Keratinocyte (primary cell): ENCODE results near the gene HMGXB3. TPM values are rescaled to one million over a fixed set of nuclear protein-coding genes. Genes with fewer than 3 reads are reported as not detected.
"Not testable (repeated sequence)": the region's sequence is repeated elsewhere in the genome, so short reads cannot be mapped to it uniquely, and the experiment has no call there.

ENCODE experiments used
- DNase-seq: peaks from one replicate; pipeline ENCODE4 v3.0.0-alpha.2; 2011; ENCODE audit warnings: low read depth, missing footprints, low spot score
- FAIRE-seq: peaks from 2 replicates; lab custom pipeline; 2011; peaks lifted over from hg19 to GRCh38; lab: Jason Lieb, UNC
- H2AFZ ChIP-seq: 2 replicates; pipeline ENCODE4 v1.6.0; 2012; ENCODE audit warnings: low read length, control low read depth, inconsistent platforms; ENCODE audit not compliant: control insufficient read depth
- H3K27ac ChIP-seq: 2 replicates; pipeline ENCODE4 v1.5.1; 2011; ENCODE audit warnings: low read length; ENCODE audit not compliant: control insufficient read depth, insufficient read depth
- H3K27me3 ChIP-seq: 3 replicates; pipeline ENCODE4 v1.6.0; 2011; ENCODE audit warnings: low read length; ENCODE audit not compliant: control insufficient read depth, insufficient read depth; ENCODE audit errors: extremely low read depth
- H3K36me3 ChIP-seq, 2 experiments: 2 replicates in 1 of 2; 3 replicates in 1 of 2; pipeline ENCODE4 v1.5.1; 2011; ENCODE audit warnings: low read length in 2 of 2, mild to moderate bottlenecking in 1 of 2; ENCODE audit not compliant: control insufficient read depth in 2 of 2, insufficient read depth in 2 of 2; ENCODE audit errors: extremely low read depth in 1 of 2
- H3K4me1 ChIP-seq: 3 replicates; pipeline ENCODE4 v1.5.1; 2011; ENCODE audit warnings: low read length; ENCODE audit not compliant: control insufficient read depth, insufficient read depth; ENCODE audit errors: extremely low read depth
- H3K4me2 ChIP-seq: 3 replicates; pipeline ENCODE4 v1.6.0; 2011; ENCODE audit warnings: low read depth, low read length; ENCODE audit not compliant: control insufficient read depth, insufficient read depth; ENCODE audit errors: extremely low read depth
- H3K4me3 ChIP-seq, 3 experiments: fragments of 200-600 bp in 1 of 3; sonication (generic) in 1 of 3; 2 replicates in 2 of 3; 3 replicates in 1 of 3; pipeline ENCODE4 v1.5.1; 2011 to 2016; ENCODE audit warnings: low read length in 3 of 3, mild to moderate bottlenecking in 3 of 3, control low read depth in 2 of 3, inconsistent platforms in 1 of 3, low read depth in 1 of 3, mixed read lengths in 1 of 3, mixed run types in 1 of 3, moderate library complexity in 1 of 3; ENCODE audit not compliant: control insufficient read depth in 2 of 3, insufficient read depth in 2 of 3; ENCODE audit errors: extremely low read depth in 1 of 3
- H3K79me2 ChIP-seq: 2 replicates; pipeline ENCODE4 v1.6.0; 2012; ENCODE audit warnings: low read length; ENCODE audit not compliant: control insufficient read depth, insufficient read depth
- H3K9ac ChIP-seq: 3 replicates; pipeline ENCODE4 v1.6.0; 2011; ENCODE audit warnings: low read length; ENCODE audit not compliant: control insufficient read depth, insufficient read depth; ENCODE audit errors: extremely low read depth
- H3K9me1 ChIP-seq: 3 replicates; pipeline ENCODE4 v1.6.0; 2011; ENCODE audit warnings: low read length; ENCODE audit not compliant: control insufficient read depth, insufficient read depth; ENCODE audit errors: extremely low read depth
- H3K9me3 ChIP-seq: 2 replicates; pipeline ENCODE4 v1.5.1; 2012; ENCODE audit warnings: low read depth, low read length; ENCODE audit not compliant: control insufficient read depth
- H4K20me1 ChIP-seq: 3 replicates; pipeline ENCODE4 v1.6.0; 2011; ENCODE audit warnings: low read length; ENCODE audit not compliant: control insufficient read depth, insufficient read depth; ENCODE audit errors: extremely low read depth
- CTCF ChIP-seq, 3 experiments: IDR thresholded peaks in 1 of 3; conservative IDR thresholded peaks in 1 of 3; optimal IDR thresholded peaks in 1 of 3; 2 replicates in 2 of 3; 3 replicates in 1 of 3; pipeline versions ENCODE3 to v1.5.1; 2011; ENCODE audit warnings: low read length in 3 of 3, mild to moderate bottlenecking in 3 of 3, moderate library complexity in 2 of 3, control low read depth in 1 of 3, inconsistent platforms in 1 of 3; ENCODE audit not compliant: insufficient read depth in 2 of 3; ENCODE audit errors: extremely low read depth in 1 of 3
- EZH2 ChIP-seq: IDR thresholded peaks from one replicate; pipeline ENCODE4 v1.6.1; 2012; ENCODE audit warnings: inconsistent platforms, mild to moderate bottlenecking, low read length, moderate library complexity
- dilution Hi-C: fragments of 300-500 bp; cut with MboI; formaldehyde crosslinking; loops from one replicate; pipeline ENCODE4 v1.7.0; 2020; ENCODE audit warnings: low sequenced_read_pairs; ENCODE audit not compliant: extremely low pct_ligation_motif_present
- polyA plus RNA-seq, 5 experiments: library from polyadenylated mRNA; depleted of rRNA in 3 of 5; stranded (reverse) in 3 of 5; stranded (forward) in 1 of 5; unstranded in 1 of 5; fragments of >200 nt; gene quantifications; 1 replicate in 1 of 5; 2 replicates in 3 of 5; 3 replicates in 1 of 5; pipeline versions ENCODE4 v1.2.1 to v1.2.3, GENCODE V29; 2011 to 2012; ENCODE audit warnings: missing spikeins in 2 of 5, low read depth in 1 of 5, low replicate concordance in 1 of 5

The HMGXB3 gene
- polyA plus RNA-seq, 1 donor (not counting 4 experiments of a cell fraction or from before 2014, with no cell fraction given) = 39.4 TPM

GRCh38 chr5:150045549-150045948 is 45.0 kb downstream of the HMGXB3 start:
- Histone ChIP-seq H3K27me3 (no peaks in the 10 kb centered on the region), H3K4me3 (no peak overlapping the region), H3K9me1 (no peaks in the 10 kb centered on the region), H3K4me2 (no peak overlapping the region), H3K9me3 (no peaks in the 10 kb centered on the region), H3K27ac (no peak overlapping the region), H3K79me2 (peaks cover 6% of the 10 kb centered on the region), H3K4me1 (peaks cover 32% of the 10 kb centered on the region), H3K9ac (no peak overlapping the region), H3K36me3 (peaks cover 52 to 64% of the 10 kb centered on the region in 2 experiments), H2AFZ (no peak overlapping the region), H4K20me1 (no peaks in the 10 kb centered on the region)
- DNase-seq (no peak), FAIRE-seq (no peak)
- TF ChIP-seq EZH2 (no peak), CTCF (optimal IDR thresholded peaks at IDR 0.05 in 1 of 3, IDR thresholded peaks at IDR 0.05 in 1 of 3, conservative IDR thresholded peaks at IDR 0.05 in 1 of 3; ENCODE audit: extremely low read depth in 1 of 3, insufficient read depth in 2 of 3, low read length in 3 of 3) (peak in 2 of 3 experiments; percentile 14 to 22)
- dilution Hi-C loops = no loop called here

GRCh38 chr5:150046031-150046430 is 45.5 kb downstream of the HMGXB3 start:
- dilution Hi-C loops = no loop called here
- Histone ChIP-seq H3K4me1 (peaks cover 35% of the 10 kb centered on the region), H3K4me3 (no peak overlapping the region), H3K27me3 (no peaks in the 10 kb centered on the region), H3K4me2 (no peak overlapping the region), H3K79me2 (peaks cover 6% of the 10 kb centered on the region), H4K20me1 (no peaks in the 10 kb centered on the region), H3K36me3 (peaks cover 52 to 67% of the 10 kb centered on the region in 2 experiments), H3K27ac (no peak overlapping the region), H2AFZ (no peak overlapping the region), H3K9me1 (no peaks in the 10 kb centered on the region), H3K9me3 (no peaks in the 10 kb centered on the region), H3K9ac (no peak overlapping the region)
- FAIRE-seq (no peak), DNase-seq (no peak)
- TF ChIP-seq CTCF (optimal IDR thresholded peaks at IDR 0.05 in 1 of 3, IDR thresholded peaks at IDR 0.05 in 1 of 3, conservative IDR thresholded peaks at IDR 0.05 in 1 of 3; ENCODE audit: extremely low read depth in 1 of 3, insufficient read depth in 2 of 3, low read length in 3 of 3) = no peak
- no peak for TF ChIP-seq EZH2

GRCh38 chr5:150050172-150050811 is 49.8 kb downstream of the HMGXB3 start:
- H2AFZ ChIP-seq, H3K9ac ChIP-seq, H3K4me3 ChIP-seq, H3K4me2 ChIP-seq, H3K79me2 ChIP-seq, H3K27ac ChIP-seq, H3K27me3 ChIP-seq, H3K9me1 ChIP-seq, FAIRE-seq, H4K20me1 ChIP-seq, DNase-seq, H3K9me3 ChIP-seq, dilution Hi-C loops: not testable (repeated sequence)
- peaks cover 60 to 83% of the 10 kb centered on the region in 2 experiments for H3K36me3 ChIP-seq
- H3K4me1 ChIP-seq = peaks cover 23% of the 10 kb centered on the region
